Parathyroid adenoma (tissue), 2 donors: ENCODE results near the gene ZACN.

Experiments used
- H2AFZ ChIP-seq: fragments of 300-600 bp; sonication (generic); one replicate; pipeline ENCODE4 v1.7.0; 2017; ENCODE audit warnings: antibody characterized with exemption, mild to moderate bottlenecking
- H3K27ac ChIP-seq: fragments of 300-600 bp; sonication (generic); one replicate; pipeline ENCODE4 v1.7.0; 2017
- H3K27me3 ChIP-seq: fragments of 300-600 bp; sonication (generic); one replicate; pipeline ENCODE4 v1.7.0; 2017; ENCODE audit warnings: low read length; ENCODE audit not compliant: control insufficient read depth, insufficient read depth
- H3K36me3 ChIP-seq: fragments of 300-600 bp; sonication (generic); one replicate; pipeline ENCODE4 v1.7.0; 2017; ENCODE audit warnings: low read length; ENCODE audit not compliant: control insufficient read depth, insufficient read depth
- H3K4me1 ChIP-seq: fragments of 300-600 bp; sonication (generic); one replicate; pipeline ENCODE4 v1.7.0; 2017; ENCODE audit warnings: control low read depth
- H3K4me2 ChIP-seq: fragments of 300-600 bp; sonication (generic); one replicate; pipeline ENCODE4 v1.7.0; 2017; ENCODE audit warnings: low read length
- H3K4me3 ChIP-seq: fragments of 300-600 bp; sonication (generic); one replicate; pipeline ENCODE4 v1.7.0; 2017; ENCODE audit warnings: low read depth, low read length
- H3K79me2 ChIP-seq: fragments of 300-600 bp; sonication (generic); one replicate; pipeline ENCODE4 v1.7.0; 2017; ENCODE audit warnings: control low read depth
- H3K9ac ChIP-seq: fragments of 300-600 bp; sonication (generic); one replicate; pipeline ENCODE4 v1.7.0; 2017; ENCODE audit warnings: mild to moderate bottlenecking
- H3K9me3 ChIP-seq: fragments of 300-600 bp; sonication (generic); one replicate; pipeline ENCODE4 v1.7.0; 2017; ENCODE audit warnings: low read length; ENCODE audit not compliant: control insufficient read depth
- CTCF ChIP-seq: fragments of 300-600 bp; sonication (generic); IDR thresholded peaks from one replicate; pipeline ENCODE4 v1.7.0; 2017; ENCODE audit warnings: antibody characterized with exemption, mild to moderate bottlenecking
- donor health status: primary hyperparathyroidism.

The ZACN gene

GRCh38 chr17:76078860-76079534 lies at the start of gene ZACN:
TSS of gene ZACN (plus strand) at chr17:76079182. CDS start at chr17:76079265, 83 bp downstream.
- Histone ChIP-seq H2AFZ (no peak within 1 kb of the TSS), H3K36me3 (no peaks in the 10 kb centered on the region), H3K9me3 (no peaks in the 10 kb centered on the region), H3K79me2 (no peaks in the 10 kb centered on the region), H3K27ac (no peak within 1 kb of the TSS), H3K27me3 (peaks cover 3% of the 10 kb centered on the region), H3K4me2 (no peak within 1 kb of the TSS), H3K4me1 (peaks cover 38% of the 10 kb centered on the region), H3K9ac (no peak within 1 kb of the TSS), H3K4me3 (no peak within 1 kb of the TSS)
- no peak for TF ChIP-seq CTCF

- Histone ChIP-seq H3K36me3 (no peaks in the 10 kb centered on the region), H3K27me3 (no peaks in the 10 kb centered on the region), H3K9ac (no peak overlapping the region), H3K79me2 (no peaks in the 10 kb centered on the region), H3K4me3 (no peak overlapping the region), H3K9me3 (no peaks in the 10 kb centered on the region), H3K4me1 (peaks cover 15% of the 10 kb centered on the region), H3K4me2 (no peak overlapping the region), H2AFZ (peak overlapping the region; percentile 87), H3K27ac (peak overlapping the region; percentile 39)
- TF ChIP-seq CTCF, result peak; percentile 27
Measured at GRCh38 chr17:76032073-76032779, 46.8 kb upstream of the ZACN start.

- H3K9me3 ChIP-seq, result no peaks in the 10 kb centered on the region
- H2AFZ ChIP-seq, result peak overlapping the region; percentile 87
- H3K4me2 ChIP-seq, result no peak overlapping the region
- H3K4me1 ChIP-seq, result peaks cover 11% of the 10 kb centered on the region
- no peaks in the 10 kb centered on the region for H3K79me2 ChIP-seq
- H3K27ac ChIP-seq, result no peak overlapping the region
- no peaks in the 10 kb centered on the region for H3K27me3 ChIP-seq
- no peak overlapping the region for H3K4me3 ChIP-seq
- no peaks in the 10 kb centered on the region for H3K36me3 ChIP-seq
- no peak for TF ChIP-seq CTCF
- no peak overlapping the region for H3K9ac ChIP-seq
Measured at GRCh38 chr17:76032780-76033108, 46.2 kb upstream of the ZACN start.

DNA sequence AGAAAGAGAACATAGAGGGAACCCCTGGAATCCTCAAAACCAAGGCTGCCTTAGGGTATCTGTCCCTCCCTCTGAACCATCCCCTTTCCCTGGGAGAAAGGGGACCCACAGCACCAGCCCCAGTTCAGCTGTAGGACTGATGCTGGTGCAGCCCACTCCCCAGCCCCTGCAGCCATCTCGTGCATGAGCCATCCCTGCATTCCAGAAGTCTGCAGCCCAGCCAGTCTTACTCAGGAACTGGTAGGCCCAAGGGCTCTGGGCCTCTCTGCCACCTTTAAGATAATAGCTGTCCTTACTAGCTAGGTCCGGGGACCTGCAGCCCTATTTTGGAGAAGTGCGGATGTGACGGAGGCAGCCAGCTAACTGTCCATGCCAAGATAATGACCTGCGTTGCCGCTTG lies 45.8 kb upstream of the ZACN start:
- no peaks in the 10 kb centered on the region for H3K27me3 ChIP-seq
- TF ChIP-seq CTCF, result no peak

More for the DNA sequence above, 45.8 kb upstream of the ZACN start:
- Histone ChIP-seq H3K36me3 (no peaks in the 10 kb centered on the region), H3K4me1 (peaks cover 8% of the 10 kb centered on the region), H3K27ac (no peak overlapping the region), H3K79me2 (no peaks in the 10 kb centered on the region), H2AFZ (no peak overlapping the region), H3K4me3 (no peak overlapping the region), H3K4me2 (no peak overlapping the region), H3K9ac (no peak overlapping the region), H3K9me3 (no peaks in the 10 kb centered on the region)
